ENCODE measurements around the gene TNIK. TPM values are rescaled to one million over a fixed set of nuclear protein-coding genes. Genes with fewer than 3 reads are reported as not detected.

The TNIK gene
- total and polyA plus RNA-seq, 2 experiments from 2014 or later: 14.6 to 34.3 TPM

DNA sequence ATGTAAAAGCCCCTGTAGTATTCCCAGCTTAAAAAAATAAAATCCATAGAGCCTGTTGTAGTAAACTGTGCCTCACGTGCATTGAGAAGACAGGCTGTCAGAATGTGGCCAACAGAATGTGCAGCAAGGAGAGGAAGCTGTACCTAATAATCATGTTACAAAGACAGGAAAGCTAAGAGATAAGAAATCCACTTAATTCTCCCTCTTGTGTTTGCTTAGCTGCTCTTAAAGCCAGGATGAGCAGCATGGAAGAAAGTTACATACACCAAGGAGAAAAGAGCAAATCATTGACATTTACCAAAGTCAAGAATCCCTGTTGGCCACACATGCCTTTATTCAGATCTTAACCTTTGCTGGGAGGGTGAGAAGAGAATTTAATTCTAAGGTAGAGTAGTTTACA, 85.9 kb downstream of the TNIK start:
- no peak overlapping the region for H3K27ac ChIP-seq (ENCODE audit: low read depth)
- H3K36me3 Mint-ChIP-seq (ENCODE audit: low read depth): no peaks in the 10 kb centered on the region

More for the DNA sequence above, 85.9 kb downstream of the TNIK start:
- Histone ChIP-seq H2AFZ (no peak overlapping the region), H3K4me2 (no peak overlapping the region), H3F3A (replicated peaks; ENCODE audit: low read depth) (no peaks in the 10 kb centered on the region), H4K20me1 (replicated peaks; ENCODE audit: insufficient read depth) (no peaks in the 10 kb centered on the region; the same call in 1 of the 2 replicates), H3K79me2 (replicated peaks; ENCODE audit: insufficient read depth) (peaks cover 73% of the 10 kb centered on the region), H3K36me3 (ENCODE audit: insufficient read depth) (no peaks in the 10 kb centered on the region), H3K9me2 (ENCODE audit: insufficient read depth) (no peaks in the 10 kb centered on the region), H3K27me3 (ENCODE audit: insufficient read depth) (no peaks in the 10 kb centered on the region), H3K4me3 (no peak overlapping the region), H3K4me1 (ENCODE audit: insufficient read depth) (peaks cover 22% of the 10 kb centered on the region; the same call in 1 of the 2 replicates)
- peaks cover 2% of the 10 kb centered on the region for H3K27me3 Mint-ChIP-seq (ENCODE audit: insufficient read depth, low read depth, poor library complexity)
- no peaks in the 10 kb centered on the region for H3K9me3 Mint-ChIP-seq
- H3K4me3 Mint-ChIP-seq: no peak overlapping the region
- no peak for TF ChIP-seq EZH2phosphoT487 (IDR thresholded peaks at IDR 0.05; ENCODE audit: unreplicated experiment)
- TF ChIP-seq, protein P1, sequence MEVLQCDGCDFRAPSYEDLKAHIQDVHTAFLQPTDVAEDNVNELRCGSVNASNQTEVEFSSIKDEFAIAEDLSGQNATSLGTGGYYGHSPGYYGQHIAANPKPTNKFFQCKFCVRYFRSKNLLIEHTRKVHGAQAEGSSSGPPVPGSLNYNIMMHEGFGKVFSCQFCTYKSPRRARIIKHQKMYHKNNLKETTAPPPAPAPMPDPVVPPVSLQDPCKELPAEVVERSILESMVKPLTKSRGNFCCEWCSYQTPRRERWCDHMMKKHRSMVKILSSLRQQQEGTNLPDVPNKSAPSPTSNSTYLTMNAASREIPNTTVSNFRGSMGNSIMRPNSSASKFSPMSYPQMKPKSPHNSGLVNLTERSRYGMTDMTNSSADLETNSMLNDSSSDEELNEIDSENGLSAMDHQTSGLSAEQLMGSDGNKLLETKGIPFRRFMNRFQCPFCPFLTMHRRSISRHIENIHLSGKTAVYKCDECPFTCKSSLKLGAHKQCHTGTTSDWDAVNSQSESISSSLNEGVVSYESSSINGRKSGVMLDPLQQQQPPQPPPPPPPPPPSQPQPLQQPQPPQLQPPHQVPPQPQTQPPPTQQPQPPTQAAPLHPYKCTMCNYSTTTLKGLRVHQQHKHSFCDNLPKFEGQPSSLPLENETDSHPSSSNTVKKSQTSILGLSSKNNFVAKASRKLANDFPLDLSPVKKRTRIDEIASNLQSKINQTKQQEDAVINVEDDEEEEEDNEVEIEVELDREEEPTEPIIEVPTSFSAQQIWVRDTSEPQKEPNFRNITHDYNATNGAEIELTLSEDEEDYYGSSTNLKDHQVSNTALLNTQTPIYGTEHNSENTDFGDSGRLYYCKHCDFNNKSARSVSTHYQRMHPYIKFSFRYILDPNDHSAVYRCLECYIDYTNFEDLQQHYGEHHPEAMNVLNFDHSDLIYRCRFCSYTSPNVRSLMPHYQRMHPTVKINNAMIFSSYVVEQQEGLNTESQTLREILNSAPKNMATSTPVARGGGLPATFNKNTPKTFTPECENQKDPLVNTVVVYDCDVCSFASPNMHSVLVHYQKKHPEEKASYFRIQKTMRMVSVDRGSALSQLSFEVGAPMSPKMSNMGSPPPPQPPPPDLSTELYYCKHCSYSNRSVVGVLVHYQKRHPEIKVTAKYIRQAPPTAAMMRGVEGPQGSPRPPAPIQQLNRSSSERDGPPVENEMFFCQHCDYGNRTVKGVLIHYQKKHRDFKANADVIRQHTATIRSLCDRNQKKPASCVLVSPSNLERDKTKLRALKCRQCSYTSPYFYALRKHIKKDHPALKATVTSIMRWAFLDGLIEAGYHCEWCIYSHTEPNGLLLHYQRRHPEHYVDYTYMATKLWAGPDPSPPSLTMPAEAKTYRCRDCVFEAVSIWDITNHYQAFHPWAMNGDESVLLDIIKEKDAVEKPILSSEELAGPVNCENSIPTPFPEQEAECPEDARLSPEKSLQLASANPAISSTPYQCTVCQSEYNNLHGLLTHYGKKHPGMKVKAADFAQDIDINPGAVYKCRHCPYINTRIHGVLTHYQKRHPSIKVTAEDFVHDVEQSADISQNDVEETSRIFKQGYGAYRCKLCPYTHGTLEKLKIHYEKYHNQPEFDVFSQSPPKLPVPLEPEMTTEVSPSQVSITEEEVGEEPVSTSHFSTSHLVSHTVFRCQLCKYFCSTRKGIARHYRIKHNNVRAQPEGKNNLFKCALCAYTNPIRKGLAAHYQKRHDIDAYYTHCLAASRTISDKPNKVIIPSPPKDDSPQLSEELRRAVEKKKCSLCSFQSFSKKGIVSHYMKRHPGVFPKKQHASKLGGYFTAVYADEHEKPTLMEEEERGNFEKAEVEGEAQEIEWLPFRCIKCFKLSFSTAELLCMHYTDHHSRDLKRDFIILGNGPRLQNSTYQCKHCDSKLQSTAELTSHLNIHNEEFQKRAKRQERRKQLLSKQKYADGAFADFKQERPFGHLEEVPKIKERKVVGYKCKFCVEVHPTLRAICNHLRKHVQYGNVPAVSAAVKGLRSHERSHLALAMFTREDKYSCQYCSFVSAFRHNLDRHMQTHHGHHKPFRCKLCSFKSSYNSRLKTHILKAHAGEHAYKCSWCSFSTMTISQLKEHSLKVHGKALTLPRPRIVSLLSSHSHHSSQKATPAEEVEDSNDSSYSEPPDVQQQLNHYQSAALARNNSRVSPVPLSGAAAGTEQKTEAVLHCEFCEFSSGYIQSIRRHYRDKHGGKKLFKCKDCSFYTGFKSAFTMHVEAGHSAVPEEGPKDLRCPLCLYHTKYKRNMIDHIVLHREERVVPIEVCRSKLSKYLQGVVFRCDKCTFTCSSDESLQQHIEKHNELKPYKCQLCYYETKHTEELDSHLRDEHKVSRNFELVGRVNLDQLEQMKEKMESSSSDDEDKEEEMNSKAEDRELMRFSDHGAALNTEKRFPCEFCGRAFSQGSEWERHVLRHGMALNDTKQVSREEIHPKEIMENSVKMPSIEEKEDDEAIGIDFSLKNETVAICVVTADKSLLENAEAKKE (CRISPR knock-in tag; IDR thresholded peaks at IDR 0.05): no peak
- no peak for TF ChIP-seq REST (IDR thresholded peaks at IDR 0.05; ENCODE audit: unreplicated experiment)
- TF ChIP-seq, protein P2, sequence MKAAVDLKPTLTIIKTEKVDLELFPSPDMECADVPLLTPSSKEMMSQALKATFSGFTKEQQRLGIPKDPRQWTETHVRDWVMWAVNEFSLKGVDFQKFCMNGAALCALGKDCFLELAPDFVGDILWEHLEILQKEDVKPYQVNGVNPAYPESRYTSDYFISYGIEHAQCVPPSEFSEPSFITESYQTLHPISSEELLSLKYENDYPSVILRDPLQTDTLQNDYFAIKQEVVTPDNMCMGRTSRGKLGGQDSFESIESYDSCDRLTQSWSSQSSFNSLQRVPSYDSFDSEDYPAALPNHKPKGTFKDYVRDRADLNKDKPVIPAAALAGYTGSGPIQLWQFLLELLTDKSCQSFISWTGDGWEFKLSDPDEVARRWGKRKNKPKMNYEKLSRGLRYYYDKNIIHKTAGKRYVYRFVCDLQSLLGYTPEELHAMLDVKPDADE (IDR thresholded peaks at IDR 0.05): no peak
- no peak for TF ChIP-seq ZNF331 (CRISPR knock-in tag; IDR thresholded peaks at IDR 0.05; ENCODE audit: low read depth)
- no peak for TF ChIP-seq POLR2AphosphoS5 (IDR thresholded peaks at IDR 0.05; ENCODE audit: low read depth)
- no peak for TF ChIP-seq EZH2 (IDR thresholded peaks at IDR 0.05; ENCODE audit: low read depth, unreplicated experiment)
- H3K27ac Mint-ChIP-seq: no peak overlapping the region
- ATAC-seq (no peak), DNase-seq (ENCODE audit: low spot score) (no peak)
- peaks cover 23% of the 10 kb centered on the region for H3K4me1 Mint-ChIP-seq
